Endothelial cell of umbilical vein (primary cell): Measurements from ENCODE around the gene PTPN6. TPM values are rescaled to one million over a fixed set of nuclear protein-coding genes. Genes with fewer than 3 reads are reported as not detected.

Experiments used
- BruUV-seq: library from RNA; stranded (reverse); fragments of 400-500 nt; replicated peaks from 2 replicates; lab custom pipeline; 2021; lab: Mats Ljungman, UMichigan
- CTCF ChIA-PET: fragments of 300-600, 350-600 bp; sonication (Branson Sonifier 250); formaldehyde crosslinking; loops from one replicate; lab custom pipeline; 2021; ENCODE audit warnings: antibody characterized with exemption, inconsistent platforms; lab: Charles Lee
- POLR2A ChIA-PET: fragments of 300-600, 350-600 bp; sonication (Branson Sonifier 250); formaldehyde crosslinking; loops from one replicate; lab custom pipeline; 2021; ENCODE audit warnings: antibody characterized with exemption, inconsistent platforms; lab: Charles Lee
- DNase-seq: peaks from one replicate; pipeline ENCODE4 v3.0.0-alpha.2; 2011; ENCODE audit warnings: low read depth, low spot score
- FAIRE-seq: peaks from 2 replicates; lab custom pipeline; 2011; peaks lifted over from hg19 to GRCh38; lab: Jason Lieb, UNC
- H2AFZ ChIP-seq: 2 replicates; pipeline ENCODE4 v1.6.0; 2012; ENCODE audit warnings: low read depth, low read length, control low read depth, inconsistent platforms
- H3K27ac ChIP-seq: 2 replicates; pipeline ENCODE4 v1.5.1; 2011; ENCODE audit warnings: low read depth, mild to moderate bottlenecking, control low read depth, low read length, moderate library complexity; ENCODE audit not compliant: insufficient read depth
- H3K27me3 ChIP-seq, 2 experiments: 2 replicates each; pipeline versions ENCODE4 v1.6.0 to v1.6.1; 2011; ENCODE audit warnings: low read length in 2 of 2, mixed read lengths in 1 of 2; ENCODE audit not compliant: control insufficient read depth in 2 of 2, insufficient read depth in 2 of 2
- H3K36me3 ChIP-seq, 2 experiments: 2 replicates in 1 of 2; 3 replicates in 1 of 2; pipeline ENCODE4 v1.5.1; 2011; ENCODE audit warnings: low read length in 2 of 2, mild to moderate bottlenecking in 1 of 2, moderate library complexity in 1 of 2; ENCODE audit not compliant: control insufficient read depth in 2 of 2, insufficient read depth in 2 of 2; ENCODE audit errors: extremely low read depth in 1 of 2
- H3K4me1 ChIP-seq: 3 replicates; pipeline ENCODE4 v1.5.1; 2011; ENCODE audit warnings: mild to moderate bottlenecking, low read length; ENCODE audit not compliant: control insufficient read depth, insufficient read depth; ENCODE audit errors: extremely low read depth
- H3K4me2 ChIP-seq: 2 replicates; pipeline ENCODE4 v1.6.1; 2011; ENCODE audit warnings: low read length, control low read depth, mixed read lengths; ENCODE audit not compliant: insufficient read depth
- H3K4me3 ChIP-seq, 3 experiments: fragments of 200-600 bp in 1 of 3; sonication (generic), shearing (Covaris generic) in 1 of 3; replicated peaks in 1 of 3; 2 replicates each; pipeline ENCODE4 v1.5.1; 2011 to 2016; ENCODE audit warnings: control low read depth in 3 of 3, low read length in 3 of 3, mild to moderate bottlenecking in 2 of 3, inconsistent platforms in 1 of 3, low read depth in 1 of 3, moderate library complexity in 1 of 3; ENCODE audit not compliant: insufficient read depth in 1 of 3
- H3K79me2 ChIP-seq: 2 replicates; pipeline ENCODE4 v1.6.0; 2012; ENCODE audit warnings: low read length, inconsistent platforms; ENCODE audit not compliant: control insufficient read depth, insufficient read depth
- H3K9ac ChIP-seq: replicated peaks from 2 replicates; pipeline ENCODE3; 2011; ENCODE audit warnings: low read length, control low read depth; ENCODE audit not compliant: insufficient read depth; ENCODE audit errors: extremely low read depth
- H3K9me1 ChIP-seq: replicated peaks from 3 replicates; pipeline ENCODE4 v1.6.0; 2011; ENCODE audit warnings: mild to moderate bottlenecking, low read length; ENCODE audit not compliant: control insufficient read depth, insufficient read depth; ENCODE audit errors: extremely low read depth
- H3K9me3 ChIP-seq: replicated peaks from 2 replicates; pipeline ENCODE4 v1.5.1; 2012; ENCODE audit warnings: low read length, inconsistent platforms; ENCODE audit not compliant: control insufficient read depth, insufficient read depth
- H4K20me1 ChIP-seq: replicated peaks from 2 replicates; pipeline ENCODE3; 2011; ENCODE audit warnings: mild to moderate bottlenecking, low read length; ENCODE audit not compliant: control insufficient read depth, insufficient read depth; ENCODE audit errors: extremely low read depth
- CTCF ChIP-seq, 2 donors: IDR thresholded peaks; 1 replicate in 1 of 2; 2 replicates in 1 of 2; pipeline ENCODE4 v1.5.1; 2011; ENCODE audit warnings: low read length in 2 of 2, mild to moderate bottlenecking in 2 of 2, moderate library complexity in 2 of 2, control low read depth in 1 of 2, inconsistent platforms in 1 of 2, low read depth in 1 of 2; ENCODE audit not compliant: insufficient read depth in 1 of 2; ENCODE audit errors: extremely low read depth in 1 of 2
- EZH2 ChIP-seq: IDR thresholded peaks from 2 replicates; pipeline ENCODE4 v1.6.1; 2012; ENCODE audit warnings: borderline replicate concordance, low read depth, mild to moderate bottlenecking, moderate library complexity, low read length, inconsistent platforms; ENCODE audit not compliant: severe bottlenecking
- JUN ChIP-seq: IDR thresholded peaks from 2 replicates; pipeline ENCODE4 v1.6.1; 2011; ENCODE audit warnings: borderline replicate concordance, low read depth; ENCODE audit not compliant: insufficient read length, insufficient read depth
- dilution Hi-C: fragments of 300-500 bp; cut with MboI; formaldehyde crosslinking; loops from one replicate; pipeline ENCODE4 v1.15.0; 2019; ENCODE audit warnings: low sequenced_read_pairs; ENCODE audit not compliant: extremely low pct_ligation_motif_present
- intact Hi-C: fragments of 100-400 bp; cut with micrococcal nuclease; formaldehyde crosslinking; loops from one replicate; pipeline ENCODE4 v1.10.0; 2022
- polyA plus RNA-seq, 4 experiments: library from polyadenylated mRNA; depleted of rRNA in 3 of 4; stranded (reverse) in 3 of 4; unstranded in 1 of 4; fragments of >200 nt; gene quantifications; 2 replicates each; pipeline versions ENCODE4 v1.2.1 to v1.2.3, GENCODE V29; 2011 to 2012; ENCODE audit warnings: missing spikeins in 1 of 4
- total RNA-seq: library from RNA; stranded (reverse); gene quantifications from 2 replicates; pipeline ENCODE4 v1.2.3, GENCODE V29; 2021

Gene PTPN6
- total and polyA plus RNA-seq, 2 donors (not counting 3 experiments of a cell fraction or from before 2014, with no cell fraction given) = 0.25 to 1.6 TPM

- H3K9me1 ChIP-seq = no peaks in the 10 kb centered on the region
- peak overlapping the region; percentile 89 for H2AFZ ChIP-seq
- H3K9ac ChIP-seq = peak overlapping the region; percentile 28
- POLR2A ChIA-PET = interaction anchor here (1.5 kb wide), 1 partner anchor 18 kb away, joined by 5 read pairs; the partner anchor contains the start of genes C12orf57 and RNU7-1
- CTCF ChIA-PET = interaction anchor here (0.8 to 3.2 kb wide), 11 partner anchors 8 to 152 kb away, joined by 3 to 34 read pairs (median 6); partner anchors contain the start of genes C12orf57, PTPN6, RNU7-1 and SPSB2
- no peaks in the 10 kb centered on the region for H4K20me1 ChIP-seq
- BruUV-seq = no TSS peak
- H3K36me3 ChIP-seq = peaks cover 7 to 10% of the 10 kb centered on the region in 2 experiments
- H3K27me3 ChIP-seq = no peaks in the 10 kb centered on the region
- intact Hi-C loops (no loop called here), dilution Hi-C loops (no loop called here)
- FAIRE-seq (no peak), DNase-seq (no peak)
- no peaks in the 10 kb centered on the region for H3K9me3 ChIP-seq
- TF ChIP-seq JUN (peak; percentile 28), EZH2 (no peak)
- H3K79me2 ChIP-seq = no peaks in the 10 kb centered on the region
- peak overlapping the region; percentile 69 for H3K27ac ChIP-seq
- H3K4me2 ChIP-seq = no peak overlapping the region
- peaks cover 18% of the 10 kb centered on the region for H3K4me1 ChIP-seq
- no peak overlapping the region for H3K4me3 ChIP-seq
These were observed 10.1 kb downstream of the PTPN6 start for GRCh38 chr12:6961278-6961694.

- Histone ChIP-seq H3K27me3 (no peaks in the 10 kb centered on the region), H4K20me1 (no peaks in the 10 kb centered on the region), H3K9me1 (no peaks in the 10 kb centered on the region), H3K9ac (peak overlapping the region; percentile 28), H2AFZ (peak overlapping the region; percentile 89), H3K36me3 (peaks cover 7 to 11% of the 10 kb centered on the region in 2 experiments), H3K4me1 (peaks cover 18% of the 10 kb centered on the region), H3K4me3 (no peak overlapping the region), H3K27ac (peak overlapping the region; percentile 69), H3K9me3 (no peaks in the 10 kb centered on the region), H3K4me2 (no peak overlapping the region), H3K79me2 (no peaks in the 10 kb centered on the region)
- POLR2A ChIA-PET = interaction anchor here (0.6 to 1.5 kb wide), 2 partner anchors 18 to 95 kb away, joined by 3 to 5 read pairs; partner anchors contain the start of genes C12orf57, RNU7-1 and TPI1
- DNase-seq (peak; percentile 61), FAIRE-seq (peak; percentile 78)
- TF ChIP-seq CTCF (IDR thresholded peaks at IDR 0.05; ENCODE audit: extremely low read depth in 1 of 2, insufficient read depth in 1 of 2, low read depth in 1 of 2, low read length in 2 of 2) = peak; percentile 57 to 59
- TF ChIP-seq EZH2 = no peak
- BruUV-seq = no TSS peak
- dilution Hi-C loops (no loop called here), intact Hi-C loops (no loop called here)
- CTCF ChIA-PET = interaction anchor here (0.8 to 3.2 kb wide), 12 partner anchors 9 to 151 kb away, joined by 3 to 34 read pairs (median 6); partner anchors contain the start of genes C12orf57, PTPN6, RNU7-1 and SPSB2
These were observed 10.6 kb downstream of the PTPN6 start for GRCh38 chr12:6961695-6962284.
